NCI-H1694 treated with DMSO at 0.1 percent for 48 hours (cell line): ENCODE measurements around the gene ASGR2.
"Not testable (repeated sequence)": the region's sequence is repeated elsewhere in the genome, so short reads cannot be mapped to it uniquely, and the experiment has no call there.

Experiments
- DNase-seq: peaks from one replicate; lab custom pipeline; 2025; lab: John Stamatoyannopoulos, UW

The ASGR2 gene

GRCh38 chr17:7114241-7114874 is at the start of gene ASGR2:
TSS of gene ASGR2 (minus strand) at chr17:7114822. CDS start at chr17:7114240, 582 bp downstream.
- no peak for DNase-seq

GRCh38 chr17:7159571-7159970 is 44.9 kb upstream of the ASGR2 start:
- DNase-seq = not testable (repeated sequence)

GRCh38 chr17:7158424-7158823 is 43.8 kb upstream of the ASGR2 start:
- DNase-seq = not testable (repeated sequence)

- DNase-seq = no peak
These were observed 41.8 kb upstream of the ASGR2 start for GRCh38 chr17:7156342-7156940.

GRCh38 chr17:7147772-7148171 is 33.1 kb upstream of the ASGR2 start:
- no peak for DNase-seq

- no peak for DNase-seq
These were observed 31.5 kb upstream of the ASGR2 start for GRCh38 chr17:7146115-7146514.

- no peak for DNase-seq
These were observed 29.6 kb upstream of the ASGR2 start for GRCh38 chr17:7144213-7144612.

GRCh38 chr17:7141824-7142223 is 27.2 kb upstream of the ASGR2 start:
- no peak for DNase-seq

- no peak for DNase-seq
These were observed 24.8 kb upstream of the ASGR2 start for GRCh38 chr17:7139400-7139799.

GRCh38 chr17:7138800-7139381 is 24.3 kb upstream of the ASGR2 start:
- no peak for DNase-seq

GRCh38 chr17:7137171-7137943 is 22.7 kb upstream of the ASGR2 start:
- DNase-seq = no peak

GRCh38 chr17:7136266-7136877 is 21.8 kb upstream of the ASGR2 start:
- peak; percentile 59 for DNase-seq

GRCh38 chr17:7133916-7134315 is 19.3 kb upstream of the ASGR2 start:
- no peak for DNase-seq

- peak; percentile 14 for DNase-seq
These were observed 18.8 kb upstream of the ASGR2 start for GRCh38 chr17:7133424-7133823.

GRCh38 chr17:7132511-7133094 is 18.0 kb upstream of the ASGR2 start:
- no peak for DNase-seq

- no peak for DNase-seq
These were observed 16.8 kb upstream of the ASGR2 start for GRCh38 chr17:7131423-7131791.

- DNase-seq = no peak
These were observed 16.2 kb upstream of the ASGR2 start for GRCh38 chr17:7130621-7131422.

- DNase-seq = no peak
These were observed 14.7 kb upstream of the ASGR2 start for GRCh38 chr17:7129311-7129710.

GRCh38 chr17:7128160-7128559 is 13.5 kb upstream of the ASGR2 start:
- no peak for DNase-seq

GRCh38 chr17:7127501-7127900 is 12.9 kb upstream of the ASGR2 start:
- not testable (repeated sequence) for DNase-seq

- not testable (repeated sequence) for DNase-seq
These were observed 11.8 kb upstream of the ASGR2 start for GRCh38 chr17:7126386-7126785.
